Karpas-422 (cell line): ENCODE data around the gene RNF41. TPM values are rescaled to one million over a fixed set of nuclear protein-coding genes. Genes with fewer than 3 reads are reported as not detected.

Experiments used
- DNase-seq: peaks from one replicate; pipeline ENCODE4 v3.0.0-alpha.2; 2015
- H2AFZ ChIP-seq: fragments of 200-600 bp; sonication (generic); 2 replicates; pipeline ENCODE4 v1.6.1; 2014; ENCODE audit warnings: antibody characterized with exemption, low read length, mixed read lengths
- H3K27ac ChIP-seq: fragments of 200-600 bp; sonication (generic); 2 replicates; pipeline ENCODE4 v1.5.1; 2014; ENCODE audit warnings: mild to moderate bottlenecking, low read length, moderate library complexity
- H3K27me3 ChIP-seq: fragments of 200-600 bp; sonication (generic); 2 replicates; pipeline ENCODE4 v1.6.1; 2014; ENCODE audit warnings: low read length, mixed read lengths
- H3K36me3 ChIP-seq: fragments of 200-600 bp; sonication (generic); 2 replicates; pipeline ENCODE4 v1.6.1; 2014; ENCODE audit warnings: low read length, mixed read lengths; ENCODE audit not compliant: insufficient read depth
- H3K4me1 ChIP-seq: fragments of 200-600 bp; sonication (generic); 2 replicates; pipeline ENCODE4 v1.6.1; 2014; ENCODE audit warnings: mild to moderate bottlenecking, low read length, mixed read lengths
- H3K4me2 ChIP-seq: fragments of 200-600 bp; sonication (generic); 2 replicates; pipeline ENCODE4 v1.6.1; 2014; ENCODE audit warnings: low read length, low read depth, mild to moderate bottlenecking; ENCODE audit not compliant: poor library complexity, severe bottlenecking
- H3K4me3 ChIP-seq: fragments of 200-600 bp; sonication (generic); 2 replicates; pipeline ENCODE4 v1.5.1; 2014; ENCODE audit warnings: mild to moderate bottlenecking, antibody characterized with exemption, low read length, mixed read lengths
- H3K79me2 ChIP-seq: fragments of 200-600 bp; sonication (generic); 2 replicates; pipeline ENCODE4 v1.6.1; 2014; ENCODE audit warnings: mild to moderate bottlenecking, low read length, mixed read lengths
- H3K9ac ChIP-seq: fragments of 200-600 bp; sonication (generic); 2 replicates; pipeline ENCODE4 v1.6.0; 2014; ENCODE audit warnings: low read length
- H3K9me2 ChIP-seq: fragments of 200-600 bp; sonication (generic), shearing (Covaris generic); replicated peaks from 2 replicates; pipeline ENCODE4 v1.6.0; 2014; ENCODE audit warnings: mild to moderate bottlenecking, low read length, moderate library complexity; ENCODE audit not compliant: insufficient read depth
- H3K9me3 ChIP-seq: fragments of 300-700, 200-600 bp; sonication (generic); 2 replicates; pipeline ENCODE4 v1.6.1; 2014; ENCODE audit warnings: low read length, mixed read lengths
- H4K20me1 ChIP-seq: fragments of 200-600 bp; sonication (generic); 2 replicates; pipeline ENCODE4 v1.6.1; 2014; ENCODE audit warnings: mild to moderate bottlenecking, antibody characterized with exemption, low read length, low read depth; ENCODE audit not compliant: insufficient read depth
- total RNA-seq: library from RNA; depleted of rRNA; stranded (reverse); fragments of >200 nt; shearing (Covaris generic); gene quantifications from 2 replicates; pipeline ENCODE4 v1.2.3, GENCODE V29; 2014; ENCODE audit warnings: low replicate concordance

The RNF41 gene
- total RNA-seq, 1 experiment from 2014 or later: 52.0 TPM

- H4K20me1 ChIP-seq: no peaks in the 10 kb centered on the region
- H3K9ac ChIP-seq: peak within 1 kb of the TSS; percentile 94
- H3K36me3 ChIP-seq: peaks cover 25% of the 10 kb centered on the region
- H3K4me1 ChIP-seq: peaks cover 41% of the 10 kb centered on the region
- peak; percentile 93 for DNase-seq
- H2AFZ ChIP-seq: peak within 1 kb of the TSS; percentile 89; the same call in 1 of the 2 replicates
- peak within 1 kb of the TSS; percentile 66 for H3K27ac ChIP-seq
- H3K27me3 ChIP-seq: no peaks in the 10 kb centered on the region
- peaks cover 42% of the 10 kb centered on the region for H3K79me2 ChIP-seq
- no peaks in the 10 kb centered on the region for H3K9me2 ChIP-seq
- peak within 1 kb of the TSS; percentile 97 for H3K4me3 ChIP-seq
- H3K9me3 ChIP-seq: no peaks in the 10 kb centered on the region
- peak within 1 kb of the TSS; percentile 95 for H3K4me2 ChIP-seq
These were observed 32.4 kb downstream of the RNF41 start, which contains the start of gene SMARCC2 for GRCh38 chr12:56189099-56189917. TSS of gene SMARCC2 (minus strand) at chr12:56189483. CDS start at chr12:56189461, 22 bp downstream.

GRCh38 chr12:56188778-56189098 is 33.0 kb downstream of the RNF41 start:
- H3K9ac ChIP-seq: peak overlapping the region; percentile 94
- H3K36me3 ChIP-seq: peaks cover 30% of the 10 kb centered on the region
- peaks cover 38% of the 10 kb centered on the region for H3K4me1 ChIP-seq
- no peaks in the 10 kb centered on the region for H4K20me1 ChIP-seq
- no peak overlapping the region; the same call in 1 of the 2 replicates for H2AFZ ChIP-seq
- peak; percentile 59 for DNase-seq
- no peaks in the 10 kb centered on the region for H3K9me2 ChIP-seq
- H3K4me3 ChIP-seq: peak overlapping the region; percentile 97
- peaks cover 47% of the 10 kb centered on the region for H3K79me2 ChIP-seq
- H3K27me3 ChIP-seq: no peaks in the 10 kb centered on the region
- peak overlapping the region; percentile 65 for H3K27ac ChIP-seq
- peak overlapping the region; percentile 95 for H3K4me2 ChIP-seq
- no peaks in the 10 kb centered on the region for H3K9me3 ChIP-seq

GRCh38 chr12:56188131-56188777 is 33.5 kb downstream of the RNF41 start:
- Histone ChIP-seq H3K27ac (peak overlapping the region; percentile 65), H3K36me3 (peaks cover 34% of the 10 kb centered on the region), H3K9me2 (no peaks in the 10 kb centered on the region), H3K9ac (peak overlapping the region; percentile 94), H2AFZ (no peak overlapping the region; the same call in 1 of the 2 replicates), H4K20me1 (no peaks in the 10 kb centered on the region), H3K4me2 (peak overlapping the region; percentile 95), H3K4me3 (peak overlapping the region; percentile 97), H3K27me3 (no peaks in the 10 kb centered on the region), H3K9me3 (no peaks in the 10 kb centered on the region), H3K4me1 (peaks cover 35% of the 10 kb centered on the region), H3K79me2 (peaks cover 51% of the 10 kb centered on the region)
- no peak for DNase-seq

- H3K4me1 ChIP-seq: peaks cover 26% of the 10 kb centered on the region
- no peaks in the 10 kb centered on the region for H3K9me3 ChIP-seq
- H3K4me3 ChIP-seq: no peak overlapping the region
- no peaks in the 10 kb centered on the region for H3K27me3 ChIP-seq
- no peaks in the 10 kb centered on the region for H4K20me1 ChIP-seq
- peak overlapping the region; percentile 95 for H3K4me2 ChIP-seq
- H3K79me2 ChIP-seq: peaks cover 51% of the 10 kb centered on the region
- H3K9ac ChIP-seq: no peak overlapping the region
- no peak overlapping the region for H2AFZ ChIP-seq
- no peak for DNase-seq
- peaks cover 39% of the 10 kb centered on the region for H3K36me3 ChIP-seq
- H3K27ac ChIP-seq: no peak overlapping the region
- H3K9me2 ChIP-seq: no peaks in the 10 kb centered on the region
These were observed 34.8 kb downstream of the RNF41 start for GRCh38 chr12:56186957-56187356.

GRCh38 chr12:56178347-56178746 is 43.4 kb downstream of the RNF41 start:
- Histone ChIP-seq H3K4me2 (no peak overlapping the region), H4K20me1 (no peaks in the 10 kb centered on the region), H3K9ac (no peak overlapping the region), H3K79me2 (no peaks in the 10 kb centered on the region), H3K36me3 (peaks cover 56% of the 10 kb centered on the region), H3K27me3 (no peaks in the 10 kb centered on the region), H2AFZ (no peak overlapping the region), H3K4me1 (no peaks in the 10 kb centered on the region), H3K9me2 (no peaks in the 10 kb centered on the region), H3K9me3 (no peaks in the 10 kb centered on the region), H3K27ac (no peak overlapping the region), H3K4me3 (no peak overlapping the region)
- DNase-seq: no peak

- H3K9ac ChIP-seq: no peak overlapping the region
- no peak for DNase-seq
- H3K4me2 ChIP-seq: no peak overlapping the region
- no peak overlapping the region for H2AFZ ChIP-seq
- H3K36me3 ChIP-seq: peaks cover 44% of the 10 kb centered on the region
- no peak overlapping the region for H3K27ac ChIP-seq
- H3K79me2 ChIP-seq: no peaks in the 10 kb centered on the region
- H3K4me3 ChIP-seq: no peak overlapping the region
- no peaks in the 10 kb centered on the region for H3K9me2 ChIP-seq
- no peaks in the 10 kb centered on the region for H4K20me1 ChIP-seq
- H3K4me1 ChIP-seq: no peaks in the 10 kb centered on the region
- no peaks in the 10 kb centered on the region for H3K9me3 ChIP-seq
- no peaks in the 10 kb centered on the region for H3K27me3 ChIP-seq
These were observed 48.9 kb downstream of the RNF41 start for GRCh38 chr12:56172839-56173238.

GRCh38 chr12:56169229-56169759 is 52.4 kb downstream of the RNF41 start:
- H3K9ac ChIP-seq: no peak overlapping the region
- no peak overlapping the region for H3K4me3 ChIP-seq
- no peaks in the 10 kb centered on the region for H3K4me1 ChIP-seq
- H3K27me3 ChIP-seq: no peaks in the 10 kb centered on the region
- H3K4me2 ChIP-seq: no peak overlapping the region
- peaks cover 42% of the 10 kb centered on the region for H3K36me3 ChIP-seq
- H2AFZ ChIP-seq: no peak overlapping the region
- no peaks in the 10 kb centered on the region for H3K79me2 ChIP-seq
- no peaks in the 10 kb centered on the region for H4K20me1 ChIP-seq
- H3K27ac ChIP-seq: no peak overlapping the region
- DNase-seq: no peak
- H3K9me2 ChIP-seq: no peaks in the 10 kb centered on the region
- no peaks in the 10 kb centered on the region for H3K9me3 ChIP-seq

- no peak overlapping the region for H3K27ac ChIP-seq
- H3K4me1 ChIP-seq: peaks cover 27% of the 10 kb centered on the region
- H3K9me3 ChIP-seq: no peaks in the 10 kb centered on the region
- H2AFZ ChIP-seq: no peak overlapping the region
- H3K4me2 ChIP-seq: no peak overlapping the region
- H3K9me2 ChIP-seq: no peaks in the 10 kb centered on the region
- H3K9ac ChIP-seq: no peak overlapping the region
- H3K4me3 ChIP-seq: no peak overlapping the region
- peaks cover 44% of the 10 kb centered on the region for H3K36me3 ChIP-seq
- H3K27me3 ChIP-seq: no peaks in the 10 kb centered on the region
- peaks cover 5% of the 10 kb centered on the region for H3K79me2 ChIP-seq
- H4K20me1 ChIP-seq: no peaks in the 10 kb centered on the region; the same call in 1 of the 2 replicates
- DNase-seq: no peak
These were observed 56.4 kb downstream of the RNF41 start for GRCh38 chr12:56165369-56165768.
